HepG2 (cell line): Measurements from ENCODE around the gene DLL1. TPM values are rescaled to one million over a fixed set of nuclear protein-coding genes. Genes with fewer than 3 reads are reported as not detected.

ENCODE experiments used
- ATAC-seq: fragments of 200-7000 bp; cut with Tn5 transposase; 3 replicates; pipeline ENCODE4 v1.9.1; 2020; ENCODE audit warnings: mild to moderate bottlenecking, moderate library complexity
- BruUV-seq: library from RNA; stranded (reverse); fragments of 400-500 nt; replicated peaks from 2 replicates; lab custom pipeline; 2021; lab: Mats Ljungman, UMichigan
- CTCF ChIA-PET: fragments of 300-600 bp; formaldehyde crosslinking; extraction: SDS; loops from one replicate; lab custom pipeline; 2021; ENCODE audit warnings: low total read pairs, inconsistent platforms, low intra/inter-chr PET ratio; lab: Yijun Ruan, JAX
- POLR2A ChIA-PET: fragments of 350-600 bp; sonication (Branson Sonifier 250); formaldehyde crosslinking; loops from one replicate; lab custom pipeline; 2020; ENCODE audit warnings: antibody characterized with exemption, inconsistent platforms; lab: Yijun Ruan, JAX
- DNase-seq: peaks from one replicate; pipeline ENCODE4 v3.0.0-alpha.2; 2015; ENCODE audit warnings: low spot score
- FAIRE-seq: peaks from 3 replicates; lab custom pipeline; 2011; peaks lifted over from hg19 to GRCh38; lab: Jason Lieb, UNC
- H2AFZ ChIP-seq: one replicate; pipeline ENCODE4 v1.6.1; 2011; ENCODE audit warnings: low read length, inconsistent platforms
- H3K27ac ChIP-seq: fragments of 300-600 bp; 3 replicates; pipeline ENCODE4 v1.8.0; 2011; ENCODE audit warnings: mixed run types, mild to moderate bottlenecking, mixed read lengths, low read length, inconsistent platforms; ENCODE audit not compliant: insufficient read depth; ENCODE audit errors: extremely low read length
- H3K27me3 ChIP-seq, 2 experiments: fragments of 200-600 bp in 1 of 2; 2 replicates in 1 of 2; 3 replicates in 1 of 2; pipeline versions ENCODE4 v1.6.0 to v1.8.0; 2011; ENCODE audit warnings: low read length in 2 of 2, mild to moderate bottlenecking in 2 of 2, moderate library complexity in 2 of 2, inconsistent platforms in 1 of 2; ENCODE audit not compliant: insufficient read depth in 2 of 2, control insufficient read depth in 1 of 2
- H3K36me3 ChIP-seq, 2 experiments: fragments of 200-600 bp in 1 of 2; replicated peaks in 1 of 2; 2 replicates in 1 of 2; 3 replicates in 1 of 2; pipeline versions ENCODE4 v1.5.1 to v1.8.0; 2011; ENCODE audit warnings: low read length in 2 of 2, inconsistent platforms in 1 of 2; ENCODE audit not compliant: insufficient read depth in 2 of 2, control insufficient read depth in 1 of 2
- H3K4me1 ChIP-seq: 2 replicates; pipeline ENCODE4 v1.5.1; 2012; ENCODE audit warnings: low read length, inconsistent platforms; ENCODE audit not compliant: insufficient read depth
- H3K4me2 ChIP-seq: 2 replicates; pipeline ENCODE4 v1.6.0; 2011; ENCODE audit warnings: low read depth, low read length, inconsistent platforms
- H3K4me3 ChIP-seq, 3 experiments: fragments of 200-600 bp in 1 of 3; sonication (generic), shearing (Covaris generic) in 1 of 3; replicated peaks in 1 of 3; 2 replicates each; pipeline ENCODE4 v1.5.1; 2011 to 2016; ENCODE audit warnings: low read length in 3 of 3, inconsistent platforms in 2 of 3, low read depth in 2 of 3, mild to moderate bottlenecking in 2 of 3, control low read depth in 1 of 3, mixed read lengths in 1 of 3; ENCODE audit not compliant: insufficient read depth in 1 of 3
- H3K79me2 ChIP-seq: one replicate; pipeline ENCODE4 v1.6.1; 2011; ENCODE audit warnings: low read length, inconsistent platforms; ENCODE audit not compliant: insufficient read depth
- H3K9ac ChIP-seq: 2 replicates; pipeline ENCODE4 v1.6.0; 2011; ENCODE audit warnings: mild to moderate bottlenecking, low read depth, low read length, inconsistent platforms; ENCODE audit not compliant: insufficient read depth
- H3K9me3 ChIP-seq: 2 replicates; pipeline ENCODE4 v1.5.1; 2012; ENCODE audit warnings: mild to moderate bottlenecking, low read length
- H4K20me1 ChIP-seq: 2 replicates; pipeline ENCODE4 v1.6.0; 2011; ENCODE audit warnings: inconsistent platforms, mild to moderate bottlenecking, low read length, moderate library complexity; ENCODE audit not compliant: insufficient read depth
- CEBPB ChIP-seq: IDR thresholded peaks from 2 replicates; pipeline ENCODE4 v1.6.1; 2011; ENCODE audit warnings: low read depth, low read length, improper control_type of control experiment, borderline replicate concordance
- DZIP1 ChIP-seq: sonication (generic); formaldehyde crosslinking; IDR thresholded peaks from 2 replicates; pipeline ENCODE4 v1.5.0; 2020; ENCODE audit warnings: mild to moderate bottlenecking, missing genetic modification reagents
- EED ChIP-seq: sonication (generic); formaldehyde crosslinking; IDR thresholded peaks from 2 replicates; pipeline ENCODE4 v1.5.0; 2020; ENCODE audit warnings: mild to moderate bottlenecking, missing genetic modification reagents
- EZH2 ChIP-seq: conservative IDR thresholded peaks from 2 replicates; pipeline ENCODE4 v1.6.1; 2012; ENCODE audit warnings: mild to moderate bottlenecking, low read depth, low read length, moderate library complexity
- HDAC6 ChIP-seq: fragments of 200-600 bp; sonication (generic); IDR thresholded peaks from 2 replicates; pipeline ENCODE4 v1.7.0; 2017; ENCODE audit warnings: mild to moderate bottlenecking, antibody characterized with exemption, low read length, low read depth
- HES4 ChIP-seq: sonication (generic); formaldehyde crosslinking; IDR thresholded peaks from 2 replicates; pipeline ENCODE4 v1.9.0; 2021; ENCODE audit warnings: mild to moderate bottlenecking, missing genetic modification reagents, borderline replicate concordance
- SAFB2 ChIP-seq: sonication (generic); formaldehyde crosslinking; IDR thresholded peaks from 2 replicates; pipeline ENCODE4 v1.5.1; 2020; ENCODE audit warnings: missing genetic modification reagents, low read depth, mild to moderate bottlenecking, borderline replicate concordance
- TBX2 ChIP-seq: sonication (generic); formaldehyde crosslinking; IDR thresholded peaks from 2 replicates; pipeline ENCODE4 v1.5.0; 2020; ENCODE audit warnings: missing genetic modification reagents, mild to moderate bottlenecking, borderline replicate concordance
- THAP11 ChIP-seq: IDR thresholded peaks from 2 replicates; pipeline ENCODE4 v1.6.1; 2016; ENCODE audit warnings: missing biosample characterization, missing genetic modification reagents
- ZBTB42 ChIP-seq: sonication (generic); formaldehyde crosslinking; IDR thresholded peaks from 2 replicates; pipeline ENCODE4 v1.5.0; 2020; ENCODE audit warnings: mild to moderate bottlenecking, missing genetic modification reagents
- ZBTB8A ChIP-seq: sonication (generic); formaldehyde crosslinking; IDR thresholded peaks from 2 replicates; pipeline ENCODE4 v1.4.0; 2020; ENCODE audit warnings: mild to moderate bottlenecking, low read depth, missing genetic modification reagents, borderline replicate concordance
- ZHX1 ChIP-seq: sonication (generic); formaldehyde crosslinking; IDR thresholded peaks from 2 replicates; pipeline ENCODE4 v1.8.1; 2022; ENCODE audit warnings: low read depth, mild to moderate bottlenecking, missing genetic modification reagents
- WGBS: methylation state at CpG from one replicate; pipeline ENCODE4 v1.1.6; 2017; ENCODE audit warnings: low lambda C conversion rate; 5-methylcytosine and 5-hydroxymethylcytosine counted together
- in situ Hi-C: cut with HindIII; loops from 2 replicates; pipeline ENCODE4 v1.10.0; 2017; ENCODE audit warnings: low pct_unique_long_range_greater_than_20kb; ENCODE audit not compliant: extremely low pct_ligation_motif_present
- intact Hi-C: fragments of 100-400 bp; cut with micrococcal nuclease; formaldehyde crosslinking; loops from one replicate; pipeline ENCODE4 v1.10.0; 2022; ENCODE audit not compliant: unreplicated experiment
- polyA plus RNA-seq, 8 experiments: library from polyadenylated mRNA; depleted of rRNA in 3 of 8; stranded (reverse) in 7 of 8; unstranded in 1 of 8; fragments of >200 nt; fragmentation: Illumina TruSeq in 4 of 8; extraction: Trizol in 4 of 8; gene quantifications; 2 replicates each; pipeline versions ENCODE4 v1.2.1 to v1.2.3, GENCODE V29; 2011 to 2016; ENCODE audit warnings: low read depth in 4 of 8, missing spikeins in 1 of 8, mixed read lengths in 1 of 8; ENCODE audit not compliant: insufficient read depth in 1 of 8
- total RNA-seq, 5 experiments: library from RNA; depleted of rRNA; stranded (reverse); fragments of >200 nt; fragmentation: Illumina TruSeq; extraction: Trizol; gene quantifications; 2 replicates each; pipeline ENCODE4 v1.2.3, GENCODE V29; 2016; ENCODE audit warnings: low read depth in 1 of 5

Gene DLL1
- total and polyA plus RNA-seq, 2 of the 13 experiments (the other 11 are each of a cell fraction or from before 2014, with no cell fraction given) = not detected

GRCh38 chr6:170248111-170248805 is 42.6 kb downstream of the DLL1 start:
- Histone ChIP-seq H3K9me3 (no peaks in the 10 kb centered on the region), H3K9ac (no peak overlapping the region), H2AFZ (no peak overlapping the region), H3K27me3 (peaks cover 36 to 90% of the 10 kb centered on the region in 2 experiments), H3K4me3 (no peak overlapping the region), H3K36me3 (no peaks in the 10 kb centered on the region), H4K20me1 (no peaks in the 10 kb centered on the region), H3K4me2 (no peak overlapping the region), H3K4me1 (no peaks in the 10 kb centered on the region), H3K27ac (no peak overlapping the region), H3K79me2 (no peaks in the 10 kb centered on the region)
- in situ Hi-C loops (no loop called here), intact Hi-C loops (no loop called here)
- ChIA-PET CTCF (no interaction called here), POLR2A (no interaction called here)
- FAIRE-seq (no peak), ATAC-seq (no peak; the same call in 2 of the 3 replicates), DNase-seq (no peak)
- WGBS = 54% methylated on average over 34 of the region's 34 CpGs
- TF ChIP-seq EZH2 (0 out of 2 replicates have a peak, but pooled peaks have one; percentile 57), CEBPB (no peak), DZIP1 (CRISPR knock-in tag) (no peak)
- no TSS peak for BruUV-seq

GRCh38 chr6:170247178-170247701 is 43.6 kb downstream of the DLL1 start:
- Histone ChIP-seq H3K4me3 (no peak overlapping the region), H3K9ac (no peak overlapping the region), H3K79me2 (no peaks in the 10 kb centered on the region), H3K27ac (no peak overlapping the region), H3K4me2 (no peak overlapping the region), H3K9me3 (no peaks in the 10 kb centered on the region), H2AFZ (no peak overlapping the region), H3K27me3 (peaks cover 35 to 82% of the 10 kb centered on the region in 2 experiments), H3K36me3 (no peaks in the 10 kb centered on the region), H4K20me1 (no peaks in the 10 kb centered on the region), H3K4me1 (no peaks in the 10 kb centered on the region)
- in situ Hi-C loops (no loop called here), intact Hi-C loops (no loop called here)
- ATAC-seq (no peak), DNase-seq (no peak), FAIRE-seq (no peak)
- BruUV-seq = no TSS peak
- ChIA-PET POLR2A (no interaction called here), CTCF (no interaction called here)
- 22% methylated on average over 22 of the region's 22 CpGs for WGBS
- TF ChIP-seq THAP11 (CRISPR knock-in tag) = no peak
- no peak for TF ChIP-seq EED
- no peak for TF ChIP-seq ZBTB8A (CRISPR knock-in tag)
- TF ChIP-seq HES4 (CRISPR knock-in tag) = no peak
- TF ChIP-seq ZBTB42 (CRISPR knock-in tag) = no peak
- no peak for TF ChIP-seq ZHX1
- TF ChIP-seq TBX2 (CRISPR knock-in tag) = no peak
- no peak for TF ChIP-seq HDAC6
- no peak for TF ChIP-seq SAFB2 (CRISPR knock-in tag)
